ENCODE results near the gene BCL11A.

The BCL11A gene

DNA sequence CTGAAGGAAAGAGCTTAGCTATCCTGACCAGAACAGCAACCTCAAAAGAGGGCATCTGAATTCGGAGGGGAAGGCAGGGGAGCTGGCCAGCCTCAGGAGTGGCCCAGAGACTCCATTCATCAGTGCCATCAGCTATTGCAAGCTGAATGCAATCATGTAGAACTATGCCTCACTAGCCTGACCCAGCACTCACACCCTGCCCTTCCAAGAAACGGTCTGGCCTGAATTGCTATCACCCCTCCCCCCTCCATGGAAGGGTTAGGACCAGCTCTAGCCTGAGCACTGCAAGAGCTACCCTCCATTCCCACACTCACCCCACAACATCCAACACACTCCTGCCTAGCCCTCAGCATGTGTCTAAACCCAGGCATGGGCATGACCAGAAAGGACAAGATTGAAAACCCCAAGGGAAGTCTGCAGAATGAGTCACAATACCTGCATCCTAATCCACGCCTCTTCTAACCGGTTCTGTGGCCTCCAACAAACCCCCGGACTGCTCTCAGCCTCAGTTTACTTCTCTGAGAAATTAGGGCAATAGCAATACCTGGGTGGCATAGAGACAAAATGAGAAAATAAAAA is 120.3 kb downstream of the BCL11A start:
- no peak for TF ChIP-seq CTCF (IDR thresholded peaks at IDR 0.05; ENCODE audit: low read depth, low read length)

GRCh38 chr2:60432035-60432601 is 121.3 kb downstream of the BCL11A start:
- DNase-seq (ENCODE audit: low read depth in 2 of 2), result no peak
- no peak overlapping the region for H3K4me3 ChIP-seq (replicated peaks in 1 of 2; ENCODE audit: low read depth in 2 of 2, low read length in 2 of 2)
- no peak for TF ChIP-seq CTCF (IDR thresholded peaks at IDR 0.05; ENCODE audit: low read depth, low read length)

More for the DNA sequence above, 120.3 kb downstream of the BCL11A start:
- no peak overlapping the region for H3K4me3 ChIP-seq (replicated peaks in 1 of 2; ENCODE audit: low read depth in 2 of 2, low read length in 2 of 2)
- DNase-seq (ENCODE audit: low read depth in 2 of 2), result no peak

GRCh38 chr2:60429681-60430080 is 123.8 kb downstream of the BCL11A start:
- no peak for TF ChIP-seq CTCF (IDR thresholded peaks at IDR 0.05; ENCODE audit: low read depth, low read length)
- no peak overlapping the region for H3K4me3 ChIP-seq (replicated peaks in 1 of 2; ENCODE audit: low read depth in 2 of 2, low read length in 2 of 2)
- DNase-seq (ENCODE audit: low read depth in 2 of 2), result no peak

GRCh38 chr2:60426880-60427279 is 126.6 kb downstream of the BCL11A start:
- no peak for DNase-seq (ENCODE audit: low read depth in 2 of 2)
- TF ChIP-seq CTCF (IDR thresholded peaks at IDR 0.05; ENCODE audit: low read depth, low read length), result no peak
- H3K4me3 ChIP-seq (replicated peaks in 1 of 2; ENCODE audit: low read depth in 2 of 2, low read length in 2 of 2), result no peak overlapping the region

GRCh38 chr2:60426341-60426740 is 127.1 kb downstream of the BCL11A start:
- TF ChIP-seq CTCF (IDR thresholded peaks at IDR 0.05; ENCODE audit: low read depth, low read length), result no peak

DNA sequence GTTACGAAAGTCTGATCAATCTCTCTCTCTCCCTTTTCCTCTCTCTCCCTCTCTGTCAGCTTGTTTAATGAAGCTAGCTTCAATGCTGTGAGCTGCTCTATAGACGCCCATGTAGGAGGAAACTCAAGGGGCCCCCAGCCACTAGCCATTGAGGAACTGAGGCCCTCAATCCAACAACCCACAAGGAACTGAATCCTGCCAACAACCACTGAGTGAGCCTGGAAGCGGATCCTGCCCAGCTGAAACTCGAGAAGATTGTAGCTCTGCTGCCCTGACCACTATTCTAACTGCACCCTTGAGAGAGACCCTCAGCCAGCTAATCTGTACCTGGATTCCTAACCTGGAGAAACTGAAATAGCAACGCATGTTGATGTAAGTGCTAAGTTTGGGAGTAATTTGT is 129.2 kb downstream of the BCL11A start:
- no peak for DNase-seq (ENCODE audit: low read depth in 2 of 2)
- no peak for TF ChIP-seq CTCF (IDR thresholded peaks at IDR 0.05; ENCODE audit: low read depth, low read length)
- no peak overlapping the region for H3K4me3 ChIP-seq (replicated peaks in 1 of 2; ENCODE audit: low read depth in 2 of 2, low read length in 2 of 2)

More at GRCh38 chr2:60426341-60426740, 127.1 kb downstream of the BCL11A start:
- no peak for DNase-seq (ENCODE audit: low read depth in 2 of 2)
- H3K4me3 ChIP-seq (replicated peaks in 1 of 2; ENCODE audit: low read depth in 2 of 2, low read length in 2 of 2), result no peak overlapping the region

DNA sequence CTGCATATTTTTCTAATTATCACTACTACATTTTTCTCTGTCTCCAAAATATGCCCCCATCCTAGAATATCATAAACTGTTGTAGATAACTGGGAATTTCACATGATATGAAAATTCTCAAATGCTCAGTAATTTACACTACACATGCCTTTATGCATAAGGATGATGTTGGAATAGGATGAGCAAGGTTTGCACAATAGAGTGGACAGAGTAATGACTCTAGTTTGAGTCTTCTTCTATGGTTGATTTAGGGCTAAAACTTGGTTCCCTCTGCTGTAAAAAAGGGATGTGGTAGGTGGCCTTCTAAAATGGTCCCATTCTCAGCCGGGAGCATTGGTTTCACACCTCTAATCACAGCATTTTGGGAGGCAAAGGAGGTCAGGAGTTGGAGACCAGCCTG is 129.9 kb downstream of the BCL11A start:
- no peak overlapping the region for H3K4me3 ChIP-seq (replicated peaks in 1 of 2; ENCODE audit: low read depth in 2 of 2, low read length in 2 of 2)
- no peak for DNase-seq (ENCODE audit: low read depth in 2 of 2)
- TF ChIP-seq CTCF (IDR thresholded peaks at IDR 0.05; ENCODE audit: low read depth, low read length), result no peak

Data from cardiac fibroblast (primary cell).